Keratinocyte (primary cell): Measurements from ENCODE around the gene IRX4.

Experiments used
- CTCF ChIP-seq, 3 experiments: IDR thresholded peaks in 1 of 3; conservative IDR thresholded peaks in 1 of 3; optimal IDR thresholded peaks in 1 of 3; 2 replicates in 2 of 3; 3 replicates in 1 of 3; pipeline versions ENCODE3 to v1.5.1; 2011; ENCODE audit warnings: low read length in 3 of 3, mild to moderate bottlenecking in 3 of 3, moderate library complexity in 2 of 3, control low read depth in 1 of 3, inconsistent platforms in 1 of 3; ENCODE audit not compliant: insufficient read depth in 2 of 3; ENCODE audit errors: extremely low read depth in 1 of 3
- EZH2 ChIP-seq: IDR thresholded peaks from one replicate; pipeline ENCODE4 v1.6.1; 2012; ENCODE audit warnings: inconsistent platforms, mild to moderate bottlenecking, low read length, moderate library complexity

- TF ChIP-seq CTCF (optimal IDR thresholded peaks at IDR 0.05 in 1 of 3, IDR thresholded peaks at IDR 0.05 in 1 of 3, conservative IDR thresholded peaks at IDR 0.05 in 1 of 3; ENCODE audit: extremely low read depth in 1 of 3, insufficient read depth in 2 of 3, low read length in 3 of 3), result no peak
- TF ChIP-seq EZH2, result no peak
Observed at GRCh38 chr5:1875281-1875842, 7.4 kb downstream of the IRX4 start.
